Measurements from ENCODE around the gene TNFRSF8.

TNFRSF8 gene

GRCh38 chr1:12177156-12177998, 114.3 kb downstream of the TNFRSF8 start:
- FAIRE-seq = no peak

GRCh38 chr1:12177999-12178441, 114.9 kb downstream of the TNFRSF8 start:
- FAIRE-seq = no peak

GRCh38 chr1:12178511-12178910, 115.4 kb downstream of the TNFRSF8 start:
- FAIRE-seq = no peak

- no peak for FAIRE-seq
Measured at GRCh38 chr1:12179111-12179519, 116.0 kb downstream of the TNFRSF8 start.

GRCh38 chr1:12179676-12180075, 116.6 kb downstream of the TNFRSF8 start:
- FAIRE-seq = no peak

- FAIRE-seq = no peak
Measured at GRCh38 chr1:12180315-12180714, 117.2 kb downstream of the TNFRSF8 start.

- no peak for FAIRE-seq
Measured at GRCh38 chr1:12180903-12181302, 117.8 kb downstream of the TNFRSF8 start.

GRCh38 chr1:12181568-12181967, 118.5 kb downstream of the TNFRSF8 start:
- FAIRE-seq = no peak

GRCh38 chr1:12182410-12182984, 119.4 kb downstream of the TNFRSF8 start:
- FAIRE-seq = no peak

GRCh38 chr1:12183095-12183794, 120.1 kb downstream of the TNFRSF8 start:
- no peak for FAIRE-seq

- FAIRE-seq = no peak
Measured at GRCh38 chr1:12184008-12184681, 121.0 kb downstream of the TNFRSF8 start.

- no peak for FAIRE-seq
Measured at GRCh38 chr1:12185036-12185917, 122.2 kb downstream of the TNFRSF8 start.

- no peak for FAIRE-seq
Measured at GRCh38 chr1:12185918-12186678, 123.0 kb downstream of the TNFRSF8 start.

- no peak for FAIRE-seq
Measured at GRCh38 chr1:12186679-12186985, 123.5 kb downstream of the TNFRSF8 start.

GRCh38 chr1:12188115-12188514, 125.0 kb downstream of the TNFRSF8 start:
- no peak for FAIRE-seq

GRCh38 chr1:12188657-12189327, 125.7 kb downstream of the TNFRSF8 start:
- FAIRE-seq = no peak

GRCh38 chr1:12189328-12189682, 126.2 kb downstream of the TNFRSF8 start:
- no peak for FAIRE-seq

- FAIRE-seq = no peak
Measured at GRCh38 chr1:12191242-12192032, 128.3 kb downstream of the TNFRSF8 start.

All from A204.1 (cell line).